ENCODE measurements around the gene CCDC126. TPM values are rescaled to one million over a fixed set of nuclear protein-coding genes. Genes with fewer than 3 reads are reported as not detected.

Gene CCDC126
- total and polyA plus RNA-seq, 9 of the 15 experiments (the other 6 are each of a cell fraction or from before 2014, with no cell fraction given), result 3.0 to 16.2 (median 5.2) TPM

- peak in 1 of 2 experiments; percentile 75; a peak in 1 of 4 replicates for TF ChIP-seq BCLAF1 (IDR thresholded peaks at IDR 0.05; ENCODE audit: borderline replicate concordance in 1 of 2, control insufficient read depth in 1 of 2, low read depth in 2 of 2, low read length in 1 of 2)
- no peak for TF ChIP-seq RBM25 (IDR thresholded peaks at IDR 0.05; ENCODE audit: low read depth, low read length, severe bottlenecking)
- no peak for TF ChIP-seq RAD21 (CRISPR knock-in tag; conservative IDR thresholded peaks at IDR 0.05 in 1 of 2, IDR thresholded peaks at IDR 0.05 in 1 of 2)
- no peak for TF ChIP-seq ZNF347 (CRISPR knock-in tag; IDR thresholded peaks at IDR 0.05; ENCODE audit: low read depth)
- TF ChIP-seq CSDE1 (IDR thresholded peaks at IDR 0.05), result no peak
- peak; percentile 26; the same call in 1 of the 2 replicates for TF ChIP-seq FOSL1 (tag; conservative IDR thresholded peaks at IDR 0.05)
- TF ChIP-seq ELK1 (CRISPR knock-in tag; IDR thresholded peaks at IDR 0.05), result no peak
- TF ChIP-seq ZNF444 (CRISPR knock-in tag; IDR thresholded peaks at IDR 0.05), result no peak
- TF ChIP-seq DDX20 (tag; IDR thresholded peaks at IDR 0.05; ENCODE audit: low read depth), result no peak
- TF ChIP-seq RNF2 (IDR thresholded peaks at IDR 0.05), result peak; percentile 93
- TF ChIP-seq GTF2B (IDR thresholded peaks at IDR 0.05; ENCODE audit: extremely low read depth, insufficient read length), result no peak
- TF ChIP-seq SREBF2 (CRISPR knock-in tag; IDR thresholded peaks at IDR 0.05), result no peak
- TF ChIP-seq SP1 (CRISPR knock-in tag; IDR thresholded peaks at IDR 0.05), result no peak; the same call in 1 of the 2 replicates
- TF ChIP-seq ZNF395 (CRISPR knock-in tag; IDR thresholded peaks at IDR 0.05), result no peak
- peak; percentile 63 for TF ChIP-seq KDM5B (IDR thresholded peaks at IDR 0.05; ENCODE audit: insufficient replicate concordance, low read depth, low read length)
- no peak for TF ChIP-seq DACH1 (IDR thresholded peaks at IDR 0.05; ENCODE audit: partially characterized antibody)
- TF ChIP-seq POLR3G (IDR thresholded peaks at IDR 0.05; ENCODE audit: extremely low read depth, insufficient read length, insufficient replicate concordance), result no peak
- TF ChIP-seq ZBTB12 (CRISPR knock-in tag; IDR thresholded peaks at IDR 0.05), result no peak
These were observed at the start of gene CCDC126 (continued) for GRCh38 chr7:23597094-23598091.
